GM13976 (cell line): ENCODE results near the gene TAF1B.

ENCODE experiments used
- DNase-seq: peaks from one replicate; pipeline ENCODE4 v3.0.0; 2012; ENCODE audit warnings: low spot score
- CTCF ChIP-seq: IDR thresholded peaks from 2 replicates; pipeline ENCODE4 v1.5.1; 2012; ENCODE audit warnings: borderline replicate concordance, mild to moderate bottlenecking; ENCODE audit not compliant: insufficient read depth; ENCODE audit errors: extremely low read depth, missing control alignments, control extremely low read depth
- in situ Hi-C: fragments of 300-500 bp; cut with MboI; formaldehyde crosslinking; loops from one replicate; pipeline ENCODE4 v1.12.0; 2022; ENCODE audit warnings: low sequenced_read_pairs, mixed read lengths, inconsistent platforms; ENCODE audit not compliant: unreplicated experiment

The TAF1B gene

DNA sequence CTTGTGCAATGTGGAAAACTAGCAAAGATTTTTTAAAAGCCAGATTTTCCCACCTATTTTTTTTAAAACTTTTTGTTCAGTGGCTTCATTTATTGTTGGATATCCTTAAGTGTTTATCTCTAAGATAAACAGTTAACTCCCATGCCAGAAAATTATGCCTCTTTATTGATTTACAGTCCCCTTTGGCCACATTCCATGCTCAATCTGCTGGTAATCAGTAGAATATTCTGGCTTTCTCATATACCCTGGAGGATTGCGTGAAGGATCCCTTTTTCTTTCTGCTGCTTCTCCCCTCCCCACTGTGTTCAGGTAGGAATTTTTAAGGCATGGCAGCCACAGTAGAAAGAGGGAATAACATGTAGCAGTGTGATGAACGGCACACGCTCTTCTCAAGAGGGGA is 110.9 kb downstream of the TAF1B start:
- in situ Hi-C loops: no loop called here
- no peak for DNase-seq
- TF ChIP-seq CTCF: no peak

DNA sequence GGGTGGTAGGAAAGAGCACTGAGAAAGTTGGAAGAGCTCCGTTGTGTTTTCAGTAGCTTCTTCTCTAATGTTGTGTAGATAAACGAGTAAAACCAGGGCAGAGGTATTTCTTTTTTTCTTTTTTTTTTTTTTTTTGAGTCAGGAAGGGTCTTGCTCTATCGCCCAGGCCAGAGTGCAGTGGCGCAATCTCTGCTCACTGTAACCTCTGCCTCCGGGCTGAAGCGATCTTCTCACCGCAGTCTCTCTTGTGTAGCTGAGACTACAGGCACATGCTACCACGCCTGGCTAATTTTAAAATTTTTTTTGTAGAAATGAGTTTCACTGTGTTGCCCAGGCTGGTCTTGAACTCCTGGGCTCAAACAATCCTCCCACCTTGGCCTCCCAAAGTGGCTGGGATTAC is 114.8 kb downstream of the TAF1B start:
- in situ Hi-C loops: no loop called here
- no peak for DNase-seq
- no peak for TF ChIP-seq CTCF

- in situ Hi-C loops: no loop called here
- no peak for TF ChIP-seq CTCF
- DNase-seq: no peak
Observed at GRCh38 chr2:9959262-9959661, 116.0 kb downstream of the TAF1B start.

- TF ChIP-seq CTCF: no peak
- DNase-seq: no peak
- in situ Hi-C loops: no loop called here
Observed at GRCh38 chr2:9961013-9961412, 117.7 kb downstream of the TAF1B start.

DNA sequence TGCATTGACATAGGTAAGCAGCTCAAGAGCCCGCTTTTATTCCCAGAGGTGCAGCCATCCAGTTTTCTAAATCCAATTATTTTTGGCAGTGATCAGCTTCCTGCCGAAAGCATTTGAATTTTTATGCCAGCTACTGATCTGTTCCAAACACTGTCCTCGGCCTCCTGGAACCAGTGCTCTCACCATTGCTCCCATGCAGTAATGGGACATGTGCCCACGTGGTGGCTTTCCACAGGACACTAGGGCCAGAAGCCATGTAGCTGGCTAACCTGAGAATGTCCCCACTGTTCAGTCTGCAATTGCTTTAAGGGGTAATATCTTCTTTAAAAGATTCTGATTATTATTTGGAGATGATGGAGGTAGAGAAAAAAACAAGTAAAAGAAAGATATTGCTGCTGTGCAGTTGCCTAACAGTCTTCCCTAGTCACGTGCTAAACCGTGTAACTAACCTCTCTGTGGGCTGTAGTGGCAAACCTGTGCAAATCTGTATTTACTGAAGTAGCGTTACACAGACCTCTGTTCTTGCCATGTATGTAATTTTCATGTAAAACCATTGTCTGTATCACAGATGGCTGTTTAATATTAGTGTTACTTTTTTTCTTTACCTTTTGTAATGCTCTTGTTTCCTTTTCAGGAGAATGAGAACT is 121.2 kb downstream of the TAF1B start:
- in situ Hi-C loops: no loop called here
- DNase-seq: no peak
- no peak for TF ChIP-seq CTCF

DNA sequence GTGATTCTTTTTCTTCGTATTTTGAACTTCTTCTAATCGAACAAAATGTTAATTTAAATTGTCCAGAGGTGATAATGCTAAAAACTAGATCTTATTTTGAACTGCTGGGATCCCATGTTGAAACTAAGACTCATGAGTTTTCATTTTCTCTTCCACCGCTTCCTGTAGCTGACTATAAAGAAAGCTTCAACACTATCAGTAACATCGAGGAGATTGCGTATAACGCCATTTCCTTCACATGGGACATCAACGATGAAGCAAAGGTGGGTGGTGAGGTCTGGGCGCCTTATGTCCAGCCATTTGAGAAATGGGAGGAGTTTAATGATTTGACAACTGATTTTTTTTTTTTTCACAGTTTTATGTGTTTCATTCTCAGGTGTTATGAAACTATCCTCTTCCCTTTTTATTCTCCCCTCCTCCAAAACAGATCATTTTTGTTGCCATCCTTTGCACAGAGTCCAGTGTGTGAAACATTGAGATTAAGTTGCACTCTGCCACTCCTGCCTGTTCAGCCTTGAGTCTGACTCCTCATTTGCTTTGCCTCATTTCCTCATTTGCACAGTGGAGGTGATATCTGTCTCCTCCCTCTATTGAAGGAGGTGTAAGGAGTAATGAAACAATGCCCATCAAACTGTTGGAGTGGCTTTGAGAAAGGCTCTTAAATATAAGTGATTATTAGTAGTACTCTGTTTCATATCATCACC is 122.0 kb downstream of the TAF1B start:
- TF ChIP-seq CTCF: no peak
- no peak for DNase-seq
- in situ Hi-C loops: no loop called here

DNA sequence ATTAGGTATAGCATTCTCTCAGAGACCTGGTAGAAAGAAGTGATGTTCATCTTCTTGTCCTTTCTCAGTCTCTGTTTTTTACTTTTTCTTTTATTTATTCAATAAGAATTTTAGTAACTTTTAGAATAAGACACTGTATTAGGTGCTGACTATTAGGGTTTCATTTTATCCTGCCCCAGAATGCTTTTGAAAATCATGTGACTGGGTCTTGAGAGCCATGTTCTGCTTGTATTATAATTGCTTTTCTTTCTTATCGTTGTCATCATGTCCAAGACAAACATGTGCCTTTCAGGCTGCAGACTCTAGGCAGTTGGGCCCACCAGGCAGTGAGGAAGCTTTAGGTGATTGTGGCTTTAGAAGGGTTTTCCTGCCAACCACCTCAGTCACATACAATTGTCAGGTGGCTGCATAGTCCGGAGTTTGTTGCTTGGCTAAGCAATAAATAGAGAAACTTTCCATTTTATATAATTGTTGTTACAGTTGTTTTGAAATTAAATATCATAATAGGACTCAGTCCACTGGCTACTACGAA is 123.3 kb downstream of the TAF1B start:
- no peak for TF ChIP-seq CTCF
- no peak for DNase-seq
- in situ Hi-C loops: no loop called here
